ENCODE results near the gene IQSEC3. TPM values are rescaled to one million over a fixed set of nuclear protein-coding genes. Genes with fewer than 3 reads are reported as not detected.

The IQSEC3 gene
- total and polyA plus RNA-seq, 2 experiments from 2014 or later, result 0.70 to 2.7 TPM

- no peaks in the 10 kb centered on the region for H4K20me1 ChIP-seq (ENCODE audit: insufficient read depth, poor library complexity, severe bottlenecking)
- H3K9me3 ChIP-seq (ENCODE audit: low read depth), result no peaks in the 10 kb centered on the region
- H3K79me2 ChIP-seq, result no peaks in the 10 kb centered on the region
- H3K4me3 ChIP-seq, result no peak overlapping the region
- no peak for DNase-seq (ENCODE audit: low spot score)
- WGBS (ENCODE audit: low lambda C conversion rate, missing lambda C conversion rate), result 88% methylated on average over 15 of the region's 15 CpGs
- no peak overlapping the region for H3K27ac ChIP-seq
- no peaks in the 10 kb centered on the region for H3K36me3 ChIP-seq (replicated peaks; ENCODE audit: insufficient read depth, low read depth)
- H3K4me2 ChIP-seq, result no peak overlapping the region
- no peak overlapping the region for H2AFZ ChIP-seq
- peaks cover 8% of the 10 kb centered on the region for H3K4me1 ChIP-seq (ENCODE audit: insufficient read depth)
- H3K9me2 ChIP-seq (replicated peaks; ENCODE audit: insufficient read depth), result no peaks in the 10 kb centered on the region
- H3K27me3 ChIP-seq, result no peaks in the 10 kb centered on the region
- TF ChIP-seq EZH2 (IDR thresholded peaks at IDR 0.05; ENCODE audit: borderline replicate concordance), result no peak
- no peak for TF ChIP-seq CTCF (IDR thresholded peaks at IDR 0.05; ENCODE audit: poor library complexity)
- TF ChIP-seq EZH2phosphoT487 (IDR thresholded peaks at IDR 0.05; ENCODE audit: low read depth, severe bottlenecking, unreplicated experiment), result no peak
Measured at GRCh38 chr12:195951-196350, 129.4 kb downstream of the IQSEC3 start.

- Histone ChIP-seq H2AFZ (no peak overlapping the region), H3K36me3 (replicated peaks; ENCODE audit: insufficient read depth, low read depth) (no peaks in the 10 kb centered on the region), H3K79me2 (no peaks in the 10 kb centered on the region), H3K4me1 (ENCODE audit: insufficient read depth) (peaks cover 8% of the 10 kb centered on the region), H3K4me2 (no peak overlapping the region), H3K27ac (no peak overlapping the region), H3K9me2 (replicated peaks; ENCODE audit: insufficient read depth) (no peaks in the 10 kb centered on the region), H3K9me3 (ENCODE audit: low read depth) (no peaks in the 10 kb centered on the region), H3K27me3 (no peaks in the 10 kb centered on the region), H4K20me1 (ENCODE audit: insufficient read depth, poor library complexity, severe bottlenecking) (no peaks in the 10 kb centered on the region), H3K4me3 (no peak overlapping the region)
- WGBS (ENCODE audit: low lambda C conversion rate, missing lambda C conversion rate), result 81% methylated on average over 4 of the region's 4 CpGs
- TF ChIP-seq CTCF (IDR thresholded peaks at IDR 0.05; ENCODE audit: poor library complexity) (no peak), EZH2phosphoT487 (IDR thresholded peaks at IDR 0.05; ENCODE audit: low read depth, severe bottlenecking, unreplicated experiment) (no peak), EZH2 (IDR thresholded peaks at IDR 0.05; ENCODE audit: borderline replicate concordance) (no peak)
- DNase-seq (ENCODE audit: low spot score), result no peak
Measured at GRCh38 chr12:196436-196835, 129.9 kb downstream of the IQSEC3 start.

GRCh38 chr12:197347-197746 lies 130.8 kb downstream of the IQSEC3 start:
- DNase-seq (ENCODE audit: low spot score), result no peak
- TF ChIP-seq EZH2phosphoT487 (IDR thresholded peaks at IDR 0.05; ENCODE audit: low read depth, severe bottlenecking, unreplicated experiment), result no peak
- TF ChIP-seq CTCF (IDR thresholded peaks at IDR 0.05; ENCODE audit: poor library complexity), result no peak
- TF ChIP-seq EZH2 (IDR thresholded peaks at IDR 0.05; ENCODE audit: borderline replicate concordance), result no peak
- WGBS (ENCODE audit: low lambda C conversion rate, missing lambda C conversion rate), result 93% methylated on average over 3 of the region's 3 CpGs

More at GRCh38 chr12:197347-197746, 130.8 kb downstream of the IQSEC3 start:
- Histone ChIP-seq H3K4me2 (no peak overlapping the region), H3K4me3 (no peak overlapping the region), H3K4me1 (ENCODE audit: insufficient read depth) (peaks cover 8% of the 10 kb centered on the region), H2AFZ (no peak overlapping the region), H3K9me2 (replicated peaks; ENCODE audit: insufficient read depth) (no peaks in the 10 kb centered on the region), H3K9me3 (ENCODE audit: low read depth) (no peaks in the 10 kb centered on the region), H3K27me3 (peaks cover 5% of the 10 kb centered on the region), H3K27ac (no peak overlapping the region), H4K20me1 (ENCODE audit: insufficient read depth, poor library complexity, severe bottlenecking) (no peaks in the 10 kb centered on the region), H3K79me2 (no peaks in the 10 kb centered on the region), H3K36me3 (replicated peaks; ENCODE audit: insufficient read depth, low read depth) (no peaks in the 10 kb centered on the region)
